NCI-H2171 treated with DMSO at 0.1 percent for 48 hours (cell line): ENCODE results near the gene RHOBTB1.
"Not testable (repeated sequence)": the region's sequence is repeated elsewhere in the genome, so short reads cannot be mapped to it uniquely, and the experiment has no call there.

Source experiments
- DNase-seq: peaks from one replicate; lab custom pipeline; 2025; lab: John Stamatoyannopoulos, UW

RHOBTB1 gene

GRCh38 chr10:60868946-60869345 lies 75.0 kb downstream of the RHOBTB1 start:
- no peak for DNase-seq

GRCh38 chr10:60865198-60865783 lies 78.7 kb downstream of the RHOBTB1 start:
- no peak for DNase-seq

- DNase-seq, result no peak
Measured at GRCh38 chr10:60863796-60864195, 80.2 kb downstream of the RHOBTB1 start.

GRCh38 chr10:60862517-60862916 lies 81.5 kb downstream of the RHOBTB1 start:
- DNase-seq, result no peak

- no peak for DNase-seq
Measured at GRCh38 chr10:60856405-60856804, 87.6 kb downstream of the RHOBTB1 start.

- no peak for DNase-seq
Measured at GRCh38 chr10:60853637-60854036, 90.3 kb downstream of the RHOBTB1 start.

- no peak for DNase-seq
Measured at GRCh38 chr10:60853107-60853506, 90.9 kb downstream of the RHOBTB1 start.

- no peak for DNase-seq
Measured at GRCh38 chr10:60849740-60850139, 94.2 kb downstream of the RHOBTB1 start.

- DNase-seq, result no peak
Measured at GRCh38 chr10:60849217-60849616, 94.8 kb downstream of the RHOBTB1 start.

- DNase-seq, result no peak
Measured at GRCh38 chr10:60848680-60849079, 95.3 kb downstream of the RHOBTB1 start.

- no peak for DNase-seq
Measured at GRCh38 chr10:60848126-60848525, 95.9 kb downstream of the RHOBTB1 start.

GRCh38 chr10:60846173-60846572 lies 97.8 kb downstream of the RHOBTB1 start:
- DNase-seq, result no peak

GRCh38 chr10:60845038-60845437 lies 98.9 kb downstream of the RHOBTB1 start:
- no peak for DNase-seq

GRCh38 chr10:60842694-60843093 lies 101.3 kb downstream of the RHOBTB1 start:
- DNase-seq, result no peak

GRCh38 chr10:60841227-60841626 lies 102.8 kb downstream of the RHOBTB1 start:
- not testable (repeated sequence) for DNase-seq

- DNase-seq, result no peak
Measured at GRCh38 chr10:60835049-60835448, 108.9 kb downstream of the RHOBTB1 start.

- DNase-seq, result no peak
Measured at GRCh38 chr10:60834401-60834800, 109.6 kb downstream of the RHOBTB1 start.

GRCh38 chr10:60832136-60832535 lies 111.8 kb downstream of the RHOBTB1 start:
- not testable (repeated sequence) for DNase-seq

- no peak for DNase-seq
Measured at GRCh38 chr10:60828489-60828852, 115.5 kb downstream of the RHOBTB1 start.

GRCh38 chr10:60827791-60828488 lies 116.0 kb downstream of the RHOBTB1 start:
- DNase-seq, result no peak

- DNase-seq, result no peak
Measured at GRCh38 chr10:60825520-60825919, 118.5 kb downstream of the RHOBTB1 start.

GRCh38 chr10:60823324-60823723 lies 120.7 kb downstream of the RHOBTB1 start:
- no peak for DNase-seq

GRCh38 chr10:60822809-60823208 lies 121.2 kb downstream of the RHOBTB1 start:
- no peak for DNase-seq

GRCh38 chr10:60821656-60822055 lies 122.3 kb downstream of the RHOBTB1 start:
- DNase-seq, result no peak
